ENCODE measurements around the gene TMEM219.
"Not testable (repeated sequence)": the region's sequence is repeated elsewhere in the genome, so short reads cannot be mapped to it uniquely, and the experiment has no call there.

The TMEM219 gene

GRCh38 chr16:30009085-30009862 lies 47.4 kb downstream of the TMEM219 start:
- no peak for TF ChIP-seq CTCF (IDR thresholded peaks at IDR 0.05; ENCODE audit: control insufficient read depth, extremely low read depth, insufficient read depth)
- no peak for DNase-seq (ENCODE audit: low read depth)
- no peak overlapping the region for H3K4me3 ChIP-seq (ENCODE audit: low read depth, low read length)

- TF ChIP-seq CTCF (IDR thresholded peaks at IDR 0.05; ENCODE audit: control insufficient read depth, extremely low read depth, insufficient read depth) = no peak
- peak overlapping the region; percentile 52; the same call in 1 of the 2 replicates for H3K4me3 ChIP-seq (ENCODE audit: low read depth, low read length)
- no peak for DNase-seq (ENCODE audit: low read depth)
Measured at GRCh38 chr16:30009990-30010843, 48.3 kb downstream of the TMEM219 start.

GRCh38 chr16:30010844-30011713 lies 49.2 kb downstream of the TMEM219 start, which contains the start of gene DOC2A:
Gene DOC2A (minus strand): TSS chr16:30011027. CDS start chr16:30010222, 805 bp downstream.
- H3K4me3 ChIP-seq (ENCODE audit: low read depth, low read length) = peak within 1 kb of the TSS; percentile 52
- TF ChIP-seq CTCF (IDR thresholded peaks at IDR 0.05; ENCODE audit: control insufficient read depth, extremely low read depth, insufficient read depth) = no peak
- DNase-seq (ENCODE audit: low read depth) = no peak

- no peak overlapping the region; the same call in 1 of the 2 replicates for H3K4me3 ChIP-seq (ENCODE audit: low read depth, low read length)
- no peak for TF ChIP-seq CTCF (IDR thresholded peaks at IDR 0.05; ENCODE audit: control insufficient read depth, extremely low read depth, insufficient read depth)
Measured at GRCh38 chr16:30011714-30012504, 50.0 kb downstream of the TMEM219 start.

GRCh38 chr16:30012598-30012997 lies 50.7 kb downstream of the TMEM219 start:
- not testable (repeated sequence) for DNase-seq (ENCODE audit: low read depth); H3K4me3 ChIP-seq (ENCODE audit: low read depth, low read length)

More at GRCh38 chr16:30011714-30012504, 50.0 kb downstream of the TMEM219 start:
- DNase-seq (ENCODE audit: low read depth) = no peak

- DNase-seq (ENCODE audit: low read depth); H3K4me3 ChIP-seq (ENCODE audit: low read depth, low read length): not testable (repeated sequence)
Measured at GRCh38 chr16:30015450-30015849, 53.6 kb downstream of the TMEM219 start.

Data from LNCaP clone FGC (cell line).